RWPE2 (cell line): ENCODE measurements around the gene NUP214.
"Not testable (repeated sequence)": the region's sequence is repeated elsewhere in the genome, so short reads cannot be mapped to it uniquely, and the experiment has no call there.

ENCODE experiments used
- ATAC-seq: fragments of 200-7000 bp; cut with Tn5 transposase; 3 replicates; pipeline ENCODE4 v1.9.1; 2021; ENCODE audit warnings: low read depth
- DNase-seq: peaks from one replicate; pipeline ENCODE4 v3.0.0-alpha.2; 2020; ENCODE audit warnings: low spot score
- H3K27ac ChIP-seq: fragments of 450-650 bp; 2 replicates; pipeline ENCODE4 v1.5.1; 2017; ENCODE audit warnings: mild to moderate bottlenecking; ENCODE audit not compliant: poor library complexity, severe bottlenecking
- H3K27me3 ChIP-seq: fragments of 250-450 bp; sonication (Bioruptor Pico); 2 replicates; pipeline ENCODE4 v1.5.1; 2021; ENCODE audit warnings: mild to moderate bottlenecking, moderate library complexity; ENCODE audit not compliant: insufficient read depth, poor library complexity, severe bottlenecking
- H3K36me3 ChIP-seq: fragments of 250-450 bp; sonication (Bioruptor Pico); 2 replicates; pipeline ENCODE4 v1.5.1; 2020; ENCODE audit warnings: low read depth, mild to moderate bottlenecking, moderate library complexity
- H3K4me1 ChIP-seq: fragments of 250-450 bp; sonication (Bioruptor Pico); 2 replicates; pipeline ENCODE4 v1.5.1; 2021; ENCODE audit warnings: mild to moderate bottlenecking, moderate library complexity; ENCODE audit not compliant: insufficient read depth, poor library complexity, severe bottlenecking
- H3K4me3 ChIP-seq: fragments of 250-450 bp; sonication (Bioruptor Pico); 2 replicates; pipeline ENCODE4 v1.5.1; 2021; ENCODE audit warnings: mild to moderate bottlenecking, moderate library complexity; ENCODE audit not compliant: severe bottlenecking
- H3K9me3 ChIP-seq: fragments of 250-450 bp; sonication (Bioruptor Pico); 2 replicates; pipeline ENCODE4 v1.5.1; 2021; ENCODE audit warnings: mild to moderate bottlenecking, moderate library complexity; ENCODE audit not compliant: severe bottlenecking
- CTCF ChIP-seq: fragments of 450-650 bp; IDR thresholded peaks from one replicate; pipeline ENCODE4 v1.5.1; 2017; ENCODE audit warnings: mild to moderate bottlenecking, moderate library complexity; ENCODE audit not compliant: poor library complexity, severe bottlenecking

The NUP214 gene

GRCh38 chr9:131187957-131188356, 62.6 kb downstream of the NUP214 start:
- Histone ChIP-seq H3K27ac (no peak overlapping the region), H3K36me3 (peaks cover 76% of the 10 kb centered on the region), H3K4me3 (no peak overlapping the region), H3K4me1 (peaks cover 13% of the 10 kb centered on the region), H3K27me3 (no peaks in the 10 kb centered on the region), H3K9me3 (peaks cover 17% of the 10 kb centered on the region)
- TF ChIP-seq CTCF: no peak
- no peak for ATAC-seq
- no peak for DNase-seq

- ATAC-seq (no peak), DNase-seq (no peak)
- Histone ChIP-seq H3K4me1 (peaks cover 13% of the 10 kb centered on the region), H3K36me3 (peaks cover 73% of the 10 kb centered on the region), H3K27ac (no peak overlapping the region), H3K27me3 (no peaks in the 10 kb centered on the region), H3K9me3 (peaks cover 17% of the 10 kb centered on the region), H3K4me3 (no peak overlapping the region)
- TF ChIP-seq CTCF: no peak
Observed at GRCh38 chr9:131188976-131189375, 63.6 kb downstream of the NUP214 start.

GRCh38 chr9:131190191-131190590, 64.8 kb downstream of the NUP214 start:
- Histone ChIP-seq H3K4me1 (peaks cover 13% of the 10 kb centered on the region), H3K27me3 (no peaks in the 10 kb centered on the region)
- no peak for DNase-seq

DNA sequence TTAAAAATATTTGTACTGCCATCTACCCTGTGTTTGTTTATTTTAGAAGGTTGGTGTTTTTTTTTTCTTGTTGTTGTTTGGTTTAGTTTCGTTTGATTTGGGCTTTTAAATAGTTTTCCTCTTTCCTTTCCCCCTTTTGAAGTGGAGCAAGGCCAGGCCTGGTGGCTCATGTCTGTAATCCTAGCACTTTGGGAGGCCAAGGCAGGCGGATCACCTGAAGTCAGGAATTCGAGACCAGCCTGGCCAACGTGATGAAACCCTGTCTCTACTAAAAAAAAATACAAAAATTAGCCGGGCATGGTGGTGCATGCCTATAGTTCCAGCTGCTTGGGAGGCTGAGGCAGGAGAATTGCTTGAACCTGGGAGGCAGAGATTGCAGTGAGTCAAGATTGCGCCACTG, 65.6 kb downstream of the NUP214 start:
- Histone ChIP-seq H3K27ac (peak overlapping the region; percentile 47), H3K9me3 (peaks cover 17% of the 10 kb centered on the region), H3K36me3 (peaks cover 65% of the 10 kb centered on the region), H3K4me1 (peaks cover 13% of the 10 kb centered on the region)
- H3K27me3 ChIP-seq, DNase-seq, ATAC-seq, H3K4me3 ChIP-seq: not testable (repeated sequence)

More at GRCh38 chr9:131190191-131190590, 64.8 kb downstream of the NUP214 start:
- ATAC-seq: peak; percentile 31; the same call in 1 of the 3 replicates
- no peak overlapping the region for H3K4me3 ChIP-seq
- no peak for TF ChIP-seq CTCF
- H3K9me3 ChIP-seq: peaks cover 17% of the 10 kb centered on the region
- H3K27ac ChIP-seq: peak overlapping the region; percentile 47
- peaks cover 68% of the 10 kb centered on the region for H3K36me3 ChIP-seq

- H3K36me3 ChIP-seq: peaks cover 65% of the 10 kb centered on the region
- ATAC-seq: no peak
- no peak for TF ChIP-seq CTCF
Observed at GRCh38 chr9:131191857-131192256, 66.5 kb downstream of the NUP214 start.

More at GRCh38 chr9:131191857-131192256, 66.5 kb downstream of the NUP214 start:
- H3K27ac ChIP-seq: no peak overlapping the region
- no peaks in the 10 kb centered on the region for H3K27me3 ChIP-seq
- no peak overlapping the region for H3K4me3 ChIP-seq
- DNase-seq: no peak
- H3K4me1 ChIP-seq: peaks cover 13% of the 10 kb centered on the region
- peaks cover 12% of the 10 kb centered on the region for H3K9me3 ChIP-seq
